B cell (primary cell): Measurements from ENCODE around the gene CCDC91. TPM values are rescaled to one million over a fixed set of nuclear protein-coding genes. Genes with fewer than 3 reads are reported as not detected.

ENCODE experiments used
- ATAC-seq: fragments of 200-7000 bp; cut with Tn5 transposase; one replicate; pipeline ENCODE4 v1.10.0; 2021; ENCODE audit warnings: low read depth, mild to moderate bottlenecking, moderate number of reproducible peaks, moderate library complexity
- CTCF ChIA-PET: fragments of 350-600 bp; sonication (Branson Sonifier 250); formaldehyde crosslinking; loops from one replicate; lab custom pipeline; 2021; ENCODE audit warnings: antibody characterized with exemption, inconsistent platforms; lab: Charles Lee
- POLR2A ChIA-PET: fragments of 350-600 bp; sonication (Branson Sonifier 250); formaldehyde crosslinking; loops from one replicate; lab custom pipeline; 2021; ENCODE audit warnings: antibody characterized with exemption; lab: Charles Lee
- DNase-seq: peaks from one replicate; pipeline ENCODE4 v3.0.0; 2013
- H2AFZ ChIP-seq: 2 replicates; pipeline ENCODE4 v1.6.1; 2012; ENCODE audit warnings: mild to moderate bottlenecking, low read depth, low read length; ENCODE audit not compliant: insufficient read depth, poor library complexity, severe bottlenecking
- H3K27ac ChIP-seq, 2 donors: 1 replicate in 1 of 2; 2 replicates in 1 of 2; pipeline ENCODE4 v1.5.1; 2012 to 2013; ENCODE audit warnings: low read length in 2 of 2, mild to moderate bottlenecking in 2 of 2, moderate library complexity in 1 of 2
- H3K27me3 ChIP-seq, 4 experiments: fragments of 200-600 bp in 1 of 4; sonication (generic) in 1 of 4; replicated peaks in 1 of 4; 1 replicate in 2 of 4; 2 replicates in 2 of 4; pipeline versions ENCODE4 v1.6.1 to v1.7.0; 2013 to 2016; ENCODE audit warnings: low read length in 3 of 4, mild to moderate bottlenecking in 2 of 4, mixed read lengths in 1 of 4, moderate library complexity in 1 of 4; ENCODE audit not compliant: insufficient read depth in 4 of 4, control insufficient read depth in 3 of 4; ENCODE audit errors: control extremely low read depth in 1 of 4
- H3K36me3 ChIP-seq, 2 experiments: replicated peaks in 1 of 2; 1 replicate in 1 of 2; 2 replicates in 1 of 2; pipeline versions ENCODE4 v1.6.1 to v1.7.1; 2013; ENCODE audit warnings: low read length in 1 of 2; ENCODE audit not compliant: insufficient read depth in 2 of 2, control insufficient read depth in 1 of 2; ENCODE audit errors: control extremely low read depth in 1 of 2, extremely low read depth in 1 of 2
- H3K4me1 ChIP-seq, 2 donors: fragments of 200-600 bp in 1 of 2; sonication (generic) in 1 of 2; 1 replicate in 1 of 2; 2 replicates in 1 of 2; pipeline versions ENCODE4 v1.5.1 to v1.6.1; 2013 to 2017; ENCODE audit warnings: low read length in 2 of 2; ENCODE audit not compliant: control insufficient read depth in 2 of 2, insufficient read depth in 2 of 2
- H3K4me2 ChIP-seq: replicated peaks from 2 replicates; pipeline ENCODE3; 2012; ENCODE audit warnings: mild to moderate bottlenecking, low read depth, low read length; ENCODE audit not compliant: poor library complexity, severe bottlenecking
- H3K4me3 ChIP-seq, 5 experiments: fragments of 200-600 bp in 1 of 5; sonication (generic) in 1 of 5; 1 replicate in 3 of 5; 2 replicates in 2 of 5; pipeline versions ENCODE4 v1.5.1 to v1.7.0; 2011 to 2016; ENCODE audit warnings: low read length in 4 of 5, mild to moderate bottlenecking in 4 of 5, low read depth in 2 of 5, control low read depth in 1 of 5, moderate library complexity in 1 of 5; ENCODE audit not compliant: insufficient read depth in 1 of 5; ENCODE audit errors: control extremely low read depth in 1 of 5, extremely low read depth in 1 of 5
- H3K79me2 ChIP-seq: fragments of 200-600 bp; sonication (generic); one replicate; pipeline ENCODE4 v1.6.0; 2016; ENCODE audit warnings: low read length; ENCODE audit not compliant: control insufficient read depth, insufficient read depth
- H3K9ac ChIP-seq: fragments of 200-600 bp; sonication (generic); 2 replicates; pipeline ENCODE4 v1.6.1; 2017; ENCODE audit warnings: mild to moderate bottlenecking, low read length, moderate library complexity
- H3K9me3 ChIP-seq, 3 donors: one replicate each; pipeline versions ENCODE4 v1.6.1 to v1.7.1; 2013; ENCODE audit warnings: low read length in 2 of 3; ENCODE audit not compliant: control insufficient read depth in 2 of 3, insufficient read depth in 1 of 3; ENCODE audit errors: control extremely low read depth in 1 of 3
- H4K20me1 ChIP-seq: 2 replicates; pipeline ENCODE4 v1.6.0; 2012; ENCODE audit warnings: mild to moderate bottlenecking, low read length; ENCODE audit not compliant: insufficient read depth, control insufficient read depth, poor library complexity, severe bottlenecking
- H3K27ac Mint-ChIP-seq: one replicate; pipeline ENCODE4 v1.8.0; 2021; ENCODE audit warnings: mixed read lengths
- H3K27me3 Mint-ChIP-seq: one replicate; pipeline ENCODE4 v1.8.0; 2021; ENCODE audit warnings: mixed read lengths
- H3K4me1 Mint-ChIP-seq: one replicate; pipeline ENCODE4 v1.8.0; 2021; ENCODE audit warnings: mixed read lengths
- H3K4me3 Mint-ChIP-seq: one replicate; pipeline ENCODE4 v1.8.0; 2021; ENCODE audit warnings: mixed read lengths
- H3K9me3 Mint-ChIP-seq: one replicate; pipeline ENCODE4 v1.8.0; 2022; ENCODE audit warnings: mixed read lengths; ENCODE audit not compliant: insufficient read depth
- CTCF ChIP-seq: fragments of 200-600 bp; IDR thresholded peaks from one replicate; pipeline ENCODE4 v1.8.0; 2022; ENCODE audit warnings: antibody characterized with exemption, mild to moderate bottlenecking
- EZH2 ChIP-seq: IDR thresholded peaks from 2 replicates; pipeline ENCODE4 v1.6.1; 2012; ENCODE audit warnings: borderline replicate concordance, low read depth, mild to moderate bottlenecking, moderate library complexity, low read length; ENCODE audit not compliant: insufficient read depth, poor library complexity, severe bottlenecking
- WGBS: methylation state at CpG from one replicate; pipeline ENCODE4 v1.1.5; 2013; ENCODE audit warnings: missing lambda C conversion rate; ENCODE audit not compliant: insufficient coverage; 5-methylcytosine and 5-hydroxymethylcytosine counted together
- intact Hi-C: fragments of 100-400 bp; cut with micrococcal nuclease; formaldehyde crosslinking; loops from one replicate; pipeline ENCODE4 v1.10.0; 2022
- polyA plus RNA-seq: library from polyadenylated mRNA; depleted of rRNA; stranded (reverse); fragments of >200 nt; gene quantifications from 2 replicates; pipeline ENCODE4 v1.2.3, GENCODE V29; 2012
- total RNA-seq, 2 donors: library from RNA; stranded (reverse); fragments of 120-200 nt in 1 of 2; gene quantifications; 1 replicate in 1 of 2; 2 replicates in 1 of 2; pipeline versions ENCODE4 v1.2.3 to v1.2.4, GENCODE V29; 2013 to 2022

The CCDC91 gene
- total and polyA plus RNA-seq, 2 donors (not counting 1 experiment from before 2014, with no cell fraction given), result 10.9 to 64.8 TPM

- H4K20me1 ChIP-seq, result no peaks in the 10 kb centered on the region
- H2AFZ ChIP-seq, result no peak overlapping the region
- H3K9ac ChIP-seq, result no peak overlapping the region
- ChIA-PET POLR2A (no interaction called here), CTCF (no interaction called here)
- DNase-seq (peak; percentile 16), ATAC-seq (peak; percentile 45)
- peak overlapping the region; percentile 63 for H3K4me3 Mint-ChIP-seq
- peaks cover 51% of the 10 kb centered on the region for H3K4me1 Mint-ChIP-seq
- no peaks in the 10 kb centered on the region for H3K27me3 ChIP-seq
- intact Hi-C loops, result no loop called here
- WGBS, result 29% methylated on average over 1 of the region's 3 CpGs
- peak overlapping the region; percentile 23 for H3K27ac Mint-ChIP-seq
- peaks cover 0 to 2% of the 10 kb centered on the region in 2 experiments for H3K36me3 ChIP-seq
- no peaks in the 10 kb centered on the region for H3K9me3 Mint-ChIP-seq
- no peaks in the 10 kb centered on the region for H3K9me3 ChIP-seq
- H3K4me2 ChIP-seq, result no peak overlapping the region
- TF ChIP-seq EZH2 (no peak), CTCF (no peak)
- H3K4me1 ChIP-seq, result peaks cover 5 to 29% of the 10 kb centered on the region in 2 donors
- no peaks in the 10 kb centered on the region for H3K27me3 Mint-ChIP-seq
- peaks cover 44% of the 10 kb centered on the region for H3K79me2 ChIP-seq
- no peak overlapping the region for H3K27ac ChIP-seq
- no peak overlapping the region for H3K4me3 ChIP-seq
These were observed 62.9 kb downstream of the CCDC91 start for GRCh38 chr12:28253161-28253641.

DNA sequence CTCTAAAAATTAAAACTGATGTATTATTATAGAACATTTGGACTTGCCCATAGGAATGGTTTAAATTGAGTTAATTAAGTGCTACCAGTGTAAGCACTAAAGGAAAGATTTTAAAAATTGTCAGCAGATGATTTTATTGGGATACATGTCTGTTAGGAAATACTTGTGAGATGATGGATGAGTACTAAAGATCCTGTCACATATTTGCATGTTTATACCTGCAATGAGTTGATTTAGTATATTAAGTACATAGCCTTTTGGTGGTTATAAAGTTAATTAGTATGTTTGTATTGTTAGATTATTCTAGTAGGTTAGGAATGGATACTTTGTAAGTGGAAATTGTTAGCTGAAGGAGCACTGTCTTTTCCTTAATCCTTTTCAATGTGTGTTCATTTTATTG, 67.2 kb downstream of the CCDC91 start:
- Histone ChIP-seq H2AFZ (no peak overlapping the region), H3K27me3 (no peaks in the 10 kb centered on the region), H4K20me1 (no peaks in the 10 kb centered on the region), H3K4me3 (no peak overlapping the region), H3K79me2 (peaks cover 16% of the 10 kb centered on the region), H3K9me3 (no peaks in the 10 kb centered on the region), H3K9ac (no peak overlapping the region), H3K4me1 (no peaks in the 10 kb centered on the region), H3K36me3 (peaks cover 14 to 27% of the 10 kb centered on the region in 2 experiments), H3K4me2 (no peak overlapping the region), H3K27ac (no peak overlapping the region)
- ATAC-seq (no peak), DNase-seq (no peak)
- TF ChIP-seq EZH2 (no peak), CTCF (no peak)
- Mint-ChIP-seq H3K4me1 (peaks cover 14% of the 10 kb centered on the region), H3K4me3 (no peak overlapping the region), H3K27me3 (no peaks in the 10 kb centered on the region), H3K27ac (no peak overlapping the region), H3K9me3 (no peaks in the 10 kb centered on the region)
- intact Hi-C loops, result no loop called here
- POLR2A ChIA-PET, result no interaction called here
- CTCF ChIA-PET, result no interaction called here
